GM21390 (cell line): ENCODE data around the gene IQSEC3.
"Not testable (repeated sequence)": the region's sequence is repeated elsewhere in the genome, so short reads cannot be mapped to it uniquely, and the experiment has no call there.

Source experiments
- ATAC-seq: cut with Tn5 transposase; IDR thresholded peaks from one replicate; pipeline ENCODE4 v1.9.1; 2021; ENCODE audit not compliant: unreplicated experiment

Gene IQSEC3

GRCh38 chr12:66428-66781 is at the start of gene IQSEC3:
Gene IQSEC3, plus strand, starts transcription at chr12:66767. Its CDS starts 116 bp downstream, at chr12:66883.
- not testable (repeated sequence) for ATAC-seq

DNA sequence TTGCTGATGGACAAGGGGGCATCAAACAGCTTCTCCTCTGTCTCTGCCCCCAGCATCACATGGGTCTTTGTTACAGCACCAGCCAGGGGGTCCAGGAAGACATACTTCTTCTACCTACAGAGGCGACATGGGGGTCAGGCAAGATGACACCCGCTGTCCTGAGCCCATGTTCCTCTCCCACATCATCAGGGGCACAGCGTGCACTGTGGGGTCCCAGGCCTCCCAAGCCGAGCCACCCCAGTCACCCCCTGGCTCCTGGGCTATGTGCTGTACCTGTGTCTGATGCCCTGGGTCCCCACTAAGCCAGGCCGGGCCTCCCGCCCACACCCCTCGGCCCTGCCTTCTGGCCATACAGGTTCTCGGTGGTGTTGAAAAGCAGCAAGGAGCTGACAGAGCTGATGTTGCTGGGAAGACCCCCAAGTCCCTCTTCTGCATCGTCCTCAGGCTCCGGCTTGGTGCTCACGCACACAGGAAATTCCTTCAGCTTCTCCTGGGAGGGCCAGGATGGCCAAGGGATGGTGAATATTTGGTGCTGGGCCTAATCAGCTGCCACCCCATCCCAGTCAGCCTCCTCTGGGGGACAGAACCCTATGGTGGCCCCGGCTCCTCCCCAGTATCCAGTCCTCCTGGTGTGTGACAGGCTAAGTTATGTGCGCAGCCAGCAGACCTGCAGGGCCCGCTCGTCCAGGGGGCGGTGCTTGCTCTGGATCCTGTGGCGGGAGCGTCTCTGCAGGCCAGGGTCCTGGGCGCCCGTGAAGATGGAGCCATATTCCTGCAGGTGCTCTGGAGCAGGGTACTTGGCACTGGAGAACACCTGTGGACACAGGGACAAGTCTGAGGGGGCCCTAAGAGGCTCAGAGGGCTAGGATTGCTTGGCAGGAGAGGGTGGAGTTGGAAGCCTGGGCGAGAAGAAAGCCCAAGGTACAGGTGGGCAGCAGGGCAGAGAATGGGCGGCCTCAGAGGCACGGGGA is 48.9 kb upstream of the IQSEC3 start:
- ATAC-seq = not testable (repeated sequence)

- not testable (repeated sequence) for ATAC-seq
Measured at GRCh38 chr12:18821-19567, 47.6 kb upstream of the IQSEC3 start.

DNA sequence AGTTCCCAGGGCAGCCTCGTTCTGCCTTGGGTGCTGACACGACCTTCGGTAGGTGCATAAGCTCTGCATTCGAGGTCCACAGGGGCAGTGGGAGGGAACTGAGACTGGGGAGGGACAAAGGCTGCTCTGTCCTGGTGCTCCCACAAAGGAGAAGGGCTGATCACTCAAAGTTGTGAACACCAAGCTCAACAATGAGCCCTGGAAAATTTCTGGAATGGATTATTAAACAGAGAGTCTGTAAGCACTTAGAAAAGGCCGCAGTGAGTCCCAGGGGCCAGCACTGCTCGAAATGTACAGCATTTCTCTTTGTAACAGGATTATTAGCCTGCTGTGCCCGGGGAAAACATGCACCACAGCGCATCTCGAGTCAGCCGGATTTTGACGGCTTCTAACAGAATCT is 46.7 kb upstream of the IQSEC3 start:
- ATAC-seq = not testable (repeated sequence)

GRCh38 chr12:20757-21156 is 45.8 kb upstream of the IQSEC3 start:
- ATAC-seq = no peak

DNA sequence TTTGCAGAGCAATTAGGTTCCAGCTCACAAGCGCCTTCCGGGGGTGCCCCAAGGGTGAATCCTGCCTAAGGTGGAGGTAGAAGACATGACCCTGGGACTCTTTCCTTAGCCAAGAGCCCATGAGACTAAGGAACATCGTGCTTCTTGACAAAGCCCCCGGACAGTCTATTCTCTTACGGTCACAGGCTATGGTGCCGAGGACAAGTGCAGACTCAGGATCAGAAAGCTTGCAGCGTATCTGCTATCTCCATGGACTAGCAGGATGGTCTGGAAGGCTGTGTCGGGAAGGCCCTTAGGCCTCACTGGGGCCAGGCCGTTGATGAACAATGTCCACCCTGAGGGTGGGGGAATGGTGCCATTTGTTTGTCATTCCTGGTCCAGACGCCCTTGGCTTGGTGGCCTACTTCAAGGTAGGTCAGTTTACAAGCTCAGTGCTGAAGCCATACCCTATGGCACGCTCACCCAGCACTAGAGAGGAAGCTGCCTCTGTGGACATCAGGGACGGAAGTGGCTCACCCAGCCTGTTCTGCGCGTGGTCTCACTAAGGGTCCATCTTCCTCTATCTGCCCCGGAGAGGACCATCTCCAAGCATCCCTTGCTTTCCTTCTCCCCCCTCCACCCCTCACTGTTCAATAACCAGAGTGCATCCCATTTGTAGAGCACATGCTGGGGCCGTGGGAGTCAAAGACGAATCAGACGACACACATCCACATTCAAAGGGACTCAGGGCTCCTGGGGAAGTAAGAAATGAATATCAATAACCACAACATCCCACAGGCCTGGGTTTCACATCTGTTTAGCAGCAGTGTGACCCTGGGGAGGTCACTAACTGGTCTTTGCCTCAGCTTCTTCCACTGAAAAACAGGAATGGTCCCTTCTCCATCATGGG is 45.0 kb upstream of the IQSEC3 start:
- ATAC-seq = no peak

DNA sequence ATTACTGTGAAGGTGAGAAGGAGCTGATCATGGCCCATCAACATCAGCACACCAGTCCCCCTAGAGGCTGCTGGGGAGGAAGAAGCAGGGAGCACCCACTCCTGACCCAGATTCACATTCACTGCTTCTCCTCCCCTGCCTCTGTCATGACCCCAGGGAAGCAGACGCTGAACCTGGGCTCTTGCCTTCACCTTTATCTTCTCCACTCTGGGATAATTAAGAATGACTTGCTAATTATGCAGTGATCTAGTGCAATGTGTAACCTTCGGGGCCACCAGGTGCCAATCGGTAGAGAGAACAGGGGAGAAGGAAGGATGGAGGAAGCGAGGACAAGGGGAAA is 44.4 kb upstream of the IQSEC3 start:
- ATAC-seq = no peak

DNA sequence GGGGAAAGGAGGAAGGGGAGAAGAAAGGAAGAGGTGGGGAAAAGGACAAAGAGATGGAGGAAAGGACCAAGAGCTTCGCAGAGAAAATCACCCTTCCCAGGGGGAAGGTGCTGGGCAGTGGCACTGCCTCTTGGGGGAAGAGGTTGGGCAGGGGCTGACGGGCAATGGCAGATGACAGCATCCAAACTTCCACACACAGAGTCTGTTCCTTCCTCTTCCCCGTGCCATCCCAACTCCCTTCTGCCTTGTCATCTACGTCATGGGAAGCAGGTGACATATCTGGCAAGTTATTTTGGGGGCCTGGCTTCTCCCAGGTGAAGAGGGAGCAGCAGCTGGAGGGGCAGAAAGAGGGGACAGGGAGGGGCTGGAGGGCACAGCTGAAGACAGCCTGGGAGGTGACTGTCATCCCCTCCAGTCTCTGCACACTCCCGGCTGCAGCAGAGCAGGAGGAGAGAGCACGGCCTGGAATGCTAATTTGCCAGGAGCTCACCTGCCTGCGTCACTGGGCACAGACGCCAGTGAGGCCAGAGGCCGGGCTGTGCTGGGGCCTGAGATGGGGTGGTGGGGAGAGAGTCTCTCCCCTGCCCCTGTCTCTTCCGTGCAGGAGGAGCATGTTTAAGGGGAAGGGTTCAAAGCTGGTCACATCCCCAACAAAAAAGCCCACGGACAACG is 43.9 kb upstream of the IQSEC3 start:
- no peak for ATAC-seq

DNA sequence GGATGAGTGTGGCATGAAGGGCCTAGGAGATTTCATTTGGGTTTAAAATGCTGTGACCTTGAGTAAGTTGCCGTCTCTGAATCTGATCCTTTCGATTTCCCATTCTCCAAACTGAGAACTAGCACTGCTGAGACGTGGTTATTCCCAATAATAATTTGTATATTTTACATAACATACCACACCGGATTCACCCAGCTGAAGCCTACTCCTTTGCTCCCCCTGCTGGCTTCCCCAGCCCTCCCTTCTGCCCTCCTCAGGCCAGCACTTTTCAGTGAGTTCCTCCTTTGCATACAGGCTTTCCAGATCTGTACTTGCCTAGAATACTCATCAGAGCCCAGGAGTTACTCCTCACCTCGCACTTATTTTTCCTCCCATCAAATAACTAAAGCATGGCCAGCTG is 38.7 kb upstream of the IQSEC3 start:
- ATAC-seq = not testable (repeated sequence)

DNA sequence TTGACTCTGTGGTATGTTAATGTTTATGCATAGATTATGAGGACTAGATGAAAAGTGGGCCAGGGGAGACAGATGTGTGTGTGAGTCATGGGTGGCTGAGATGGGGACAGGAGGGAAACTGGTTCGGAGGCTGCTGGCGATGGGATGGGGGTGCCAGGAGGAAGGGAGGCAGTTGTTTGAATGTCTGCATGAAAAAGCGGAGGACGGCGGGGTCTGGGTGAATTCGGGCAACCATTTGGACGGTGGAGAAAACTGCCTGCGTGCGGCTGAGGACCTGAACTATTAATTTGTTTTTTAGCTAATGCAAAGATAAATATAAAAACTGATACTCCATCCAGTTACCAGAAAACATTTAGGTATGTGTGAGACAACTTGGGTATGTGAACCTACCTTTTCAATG is 27.8 kb upstream of the IQSEC3 start:
- not testable (repeated sequence) for ATAC-seq

- not testable (repeated sequence) for ATAC-seq
Measured at GRCh38 chr12:39555-40265, 26.9 kb upstream of the IQSEC3 start.

DNA sequence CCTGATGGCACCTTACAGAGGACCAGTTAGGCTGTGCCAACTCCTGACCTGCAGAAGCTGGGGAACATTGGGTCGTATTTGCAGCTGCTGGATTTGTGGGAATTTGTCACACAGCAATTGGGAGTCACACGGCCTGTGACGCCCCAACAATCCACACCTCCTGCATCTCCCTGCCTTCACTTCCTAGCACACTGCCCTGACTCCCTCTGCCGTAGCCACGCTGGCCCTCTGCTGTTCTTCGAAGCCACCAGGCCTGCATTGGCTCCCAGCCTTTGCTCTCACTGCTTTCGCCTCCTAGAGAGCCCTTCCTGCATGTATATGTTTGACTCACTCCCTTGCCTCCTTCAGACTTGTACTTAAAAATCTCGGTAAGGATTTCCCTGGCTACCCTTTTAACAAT is 22.2 kb upstream of the IQSEC3 start:
- ATAC-seq = not testable (repeated sequence)

DNA sequence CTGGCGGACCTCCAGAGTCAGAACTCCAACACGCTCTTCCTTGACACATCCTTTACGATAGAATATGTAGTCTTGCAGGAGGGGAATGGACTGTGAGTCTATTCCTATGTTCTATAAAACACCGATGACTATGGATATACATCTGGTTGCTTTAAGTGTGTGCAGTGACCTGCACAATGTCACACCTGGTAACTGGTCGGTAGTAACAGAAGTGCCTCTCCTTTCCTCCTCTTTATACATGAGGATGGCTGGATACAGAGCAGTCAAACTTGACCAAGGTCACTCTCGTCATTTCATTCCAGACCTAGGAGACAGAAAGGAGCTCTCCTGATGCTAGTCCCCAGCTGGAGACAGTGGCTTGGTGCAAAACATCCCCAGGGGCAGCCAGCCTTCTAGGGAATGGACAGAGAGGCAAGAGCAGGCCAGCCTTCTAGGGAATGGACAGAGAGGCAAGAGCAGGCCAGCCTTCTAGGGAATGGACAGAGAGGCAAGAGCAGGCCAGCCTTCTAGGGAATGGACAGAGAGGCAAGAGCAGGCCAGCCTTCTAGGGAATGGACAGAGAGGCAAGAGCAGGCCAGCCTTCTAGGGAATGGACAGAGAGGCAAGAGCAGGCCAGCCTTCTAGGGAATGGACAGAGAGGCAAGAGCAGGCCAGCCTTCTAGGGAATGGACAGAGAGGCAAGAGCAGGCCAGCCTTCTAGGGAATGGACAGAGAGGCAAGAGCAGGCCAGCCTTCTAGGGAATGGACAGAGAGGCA is 21.2 kb upstream of the IQSEC3 start:
- not testable (repeated sequence) for ATAC-seq

- ATAC-seq = not testable (repeated sequence)
Measured at GRCh38 chr12:45991-46358, 20.6 kb upstream of the IQSEC3 start.

- not testable (repeated sequence) for ATAC-seq
Measured at GRCh38 chr12:46542-46941, 20.0 kb upstream of the IQSEC3 start.

DNA sequence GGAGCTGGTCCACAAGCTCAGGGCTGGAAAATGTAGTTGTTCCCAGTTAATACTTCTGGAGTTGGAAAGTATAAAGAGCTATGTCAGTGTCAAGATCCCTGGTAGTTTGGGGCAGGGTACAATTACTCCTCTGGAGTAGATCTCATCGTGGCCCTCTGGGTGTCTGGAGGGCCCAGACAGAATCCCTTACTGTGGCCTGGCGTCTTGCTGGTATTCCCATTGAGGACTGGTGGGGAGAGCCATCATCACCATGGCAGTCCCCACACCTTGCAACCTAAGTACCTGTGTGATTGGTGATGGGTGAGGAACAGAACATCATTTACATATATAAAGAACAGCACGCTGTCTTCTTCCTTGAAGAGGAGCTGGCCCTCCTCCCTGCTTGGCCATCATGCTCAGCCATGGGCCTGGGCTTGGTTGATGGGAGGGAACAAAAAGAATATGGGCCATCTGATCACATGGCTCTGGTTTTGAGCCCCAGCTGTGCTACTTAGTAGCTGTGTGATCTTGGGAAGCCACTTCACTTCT is 18.8 kb upstream of the IQSEC3 start:
- not testable (repeated sequence) for ATAC-seq

DNA sequence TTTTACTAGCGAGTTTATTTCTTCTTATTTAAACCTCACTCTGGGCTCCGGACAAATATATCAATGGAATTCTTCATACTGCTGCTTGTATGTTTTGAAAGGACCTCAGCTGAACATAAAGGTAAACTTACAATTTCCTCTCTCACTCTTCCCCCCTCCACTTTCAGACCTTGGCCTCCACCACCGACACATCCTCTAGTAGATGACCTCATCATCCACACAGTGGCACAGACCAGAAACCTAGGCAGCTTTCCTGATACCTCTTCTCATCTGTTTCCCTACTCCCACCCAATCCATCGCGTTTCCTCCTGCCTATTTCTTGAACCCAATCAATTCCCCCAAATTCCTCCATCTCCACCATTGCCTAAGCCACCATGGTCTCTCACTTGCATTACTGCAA is 17.4 kb upstream of the IQSEC3 start:
- not testable (repeated sequence) for ATAC-seq

GRCh38 chr12:51087-51486 is 15.5 kb upstream of the IQSEC3 start:
- ATAC-seq = not testable (repeated sequence)

GRCh38 chr12:51962-52361 is 14.6 kb upstream of the IQSEC3 start:
- not testable (repeated sequence) for ATAC-seq
